Measurements from ENCODE around the gene RNU6-9.

The RNU6-9 gene

DNA sequence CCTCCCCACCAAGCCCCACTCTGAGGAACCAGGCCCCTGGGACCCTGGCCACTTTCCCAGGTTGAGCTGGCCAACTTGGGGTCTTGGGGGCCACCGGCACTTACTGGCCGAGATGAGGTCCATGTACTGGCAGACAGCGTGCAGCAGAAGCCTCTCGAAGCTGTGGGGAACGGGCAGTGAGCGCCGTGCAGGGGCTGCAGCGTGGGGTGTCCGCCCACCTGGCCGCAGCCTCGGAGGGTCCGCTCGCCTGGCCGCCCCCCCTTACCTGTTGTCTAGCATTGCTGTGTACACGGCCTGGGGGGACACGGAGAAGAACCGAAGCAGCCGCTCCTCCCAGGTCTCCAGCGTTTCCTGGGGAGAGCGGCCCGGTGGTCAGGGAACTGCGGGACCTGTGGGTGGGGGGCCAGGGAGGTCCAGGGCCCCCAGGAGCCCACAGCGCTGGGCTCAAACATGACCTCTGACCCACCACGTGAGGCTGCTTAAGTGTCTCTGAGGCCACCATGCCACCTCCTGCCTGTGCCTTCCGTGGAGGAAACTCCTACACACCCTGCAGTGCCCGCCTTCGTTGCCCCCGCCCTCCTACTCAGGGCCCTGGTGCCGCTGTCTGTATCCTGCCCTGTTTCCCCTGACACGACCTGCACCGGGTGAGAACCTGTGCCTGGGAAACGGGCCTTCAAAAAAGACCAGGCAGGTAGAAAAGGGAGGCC, 6.2 kb downstream of the RNU6-9 start:
- no peak for DNase-seq

DNA sequence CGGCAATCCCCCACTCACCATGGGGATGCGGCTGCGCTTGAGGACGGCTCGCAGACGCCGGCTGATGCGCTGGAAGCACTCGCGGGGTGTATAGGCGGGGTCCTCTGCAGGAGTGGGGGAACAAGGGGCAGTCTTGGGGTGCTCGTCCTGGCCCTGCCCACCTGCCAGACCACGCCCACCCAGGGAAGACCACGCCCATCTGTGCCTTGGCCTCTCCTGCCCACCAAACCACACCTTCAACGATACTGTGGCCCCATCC, 6.7 kb downstream of the RNU6-9 start:
- no peak for DNase-seq

DNA sequence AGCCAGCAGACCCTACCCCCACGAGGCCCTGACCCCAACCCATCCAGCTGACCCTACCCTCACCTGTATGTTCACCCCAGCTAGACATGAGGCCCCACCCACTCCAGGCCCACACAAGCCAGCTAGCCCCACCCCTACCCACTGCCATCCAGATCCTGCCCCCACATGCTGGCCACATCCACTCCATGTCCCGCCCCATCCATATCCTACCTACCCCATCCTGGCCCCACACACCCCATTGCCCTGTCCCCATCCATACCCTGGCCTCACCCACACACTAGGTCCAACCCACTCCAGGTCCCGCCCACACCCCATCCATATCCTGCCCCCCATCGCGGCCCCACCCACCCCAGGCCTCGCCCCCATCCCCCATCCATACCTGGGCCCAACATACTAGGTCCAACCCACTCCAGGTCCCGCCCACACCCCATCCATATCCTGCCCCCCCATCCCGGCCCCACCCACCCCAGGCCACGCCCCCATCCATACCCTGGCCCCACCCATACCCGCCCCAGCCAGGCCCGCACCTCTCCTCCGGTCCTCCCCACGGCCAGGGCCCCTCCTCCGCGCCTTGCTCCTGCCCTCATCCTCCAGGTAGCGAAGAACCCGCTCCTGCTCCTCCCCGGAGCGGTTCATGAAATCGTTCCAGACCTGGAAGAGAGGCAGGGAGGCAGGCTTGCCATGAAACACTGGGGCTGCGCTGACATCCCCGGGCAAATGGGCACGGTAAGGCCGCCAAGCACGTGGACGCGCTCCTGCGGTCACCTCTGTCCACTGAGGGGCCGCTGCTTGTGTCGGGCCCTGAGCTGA, 7.2 kb downstream of the RNU6-9 start:
- no peak for DNase-seq

DNA sequence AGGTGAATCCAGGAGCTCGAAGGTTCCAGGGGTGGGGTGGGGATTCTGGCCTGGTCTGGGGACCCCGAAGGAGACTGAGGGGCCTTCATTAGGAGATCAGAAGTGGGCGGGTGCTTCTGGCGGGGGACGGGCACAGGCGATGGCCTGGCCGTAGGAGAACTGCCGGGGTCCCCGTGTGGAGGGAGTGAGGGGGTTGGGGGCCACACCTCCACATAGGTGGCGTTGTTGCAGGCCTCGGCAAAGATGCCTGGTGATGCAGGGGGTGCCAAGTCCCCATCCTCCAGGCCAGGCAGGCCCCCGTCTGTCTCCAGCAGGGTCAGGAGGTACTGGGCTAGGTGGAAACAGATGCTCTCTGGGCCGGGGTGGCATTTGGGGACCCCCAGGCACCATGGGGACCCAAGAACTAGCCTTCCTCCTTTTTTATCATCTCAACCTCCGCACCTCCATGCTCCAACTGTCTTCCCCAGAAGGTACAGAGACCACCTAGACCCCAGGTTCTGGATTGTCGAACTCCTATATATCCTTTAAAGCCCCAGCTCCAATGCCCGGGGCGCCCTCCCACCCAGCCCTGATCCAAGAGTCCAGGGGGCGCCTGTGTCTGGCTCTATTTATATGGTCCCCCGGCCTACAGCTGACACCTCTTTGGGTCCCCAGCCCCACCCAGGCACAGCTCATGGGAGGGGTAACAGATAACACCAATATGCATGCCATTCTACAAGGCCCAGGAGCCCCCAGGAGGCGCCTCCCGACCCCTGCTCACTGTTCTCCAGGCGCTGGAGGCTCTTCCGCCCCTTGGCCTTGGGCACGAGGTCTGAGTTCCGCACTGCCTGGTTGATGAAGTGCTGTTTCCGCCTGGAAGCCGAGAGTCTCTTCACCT, 8.2 kb downstream of the RNU6-9 start:
- DNase-seq, result no peak

DNA sequence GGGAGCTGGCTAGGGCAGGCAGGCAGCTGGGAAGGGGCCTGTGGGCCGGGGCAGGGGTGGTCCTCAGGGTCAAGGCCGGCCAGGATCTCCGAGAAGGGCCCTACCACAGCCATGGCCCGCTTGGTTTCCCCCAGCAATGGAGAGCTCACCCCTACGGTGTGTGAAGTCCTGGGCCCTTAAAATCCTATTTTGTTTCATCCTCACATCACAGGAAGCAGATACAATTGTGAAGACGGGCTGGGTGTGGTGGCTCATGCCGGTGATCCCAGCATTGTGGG, 8.7 kb downstream of the RNU6-9 start:
- no peak for DNase-seq

DNA sequence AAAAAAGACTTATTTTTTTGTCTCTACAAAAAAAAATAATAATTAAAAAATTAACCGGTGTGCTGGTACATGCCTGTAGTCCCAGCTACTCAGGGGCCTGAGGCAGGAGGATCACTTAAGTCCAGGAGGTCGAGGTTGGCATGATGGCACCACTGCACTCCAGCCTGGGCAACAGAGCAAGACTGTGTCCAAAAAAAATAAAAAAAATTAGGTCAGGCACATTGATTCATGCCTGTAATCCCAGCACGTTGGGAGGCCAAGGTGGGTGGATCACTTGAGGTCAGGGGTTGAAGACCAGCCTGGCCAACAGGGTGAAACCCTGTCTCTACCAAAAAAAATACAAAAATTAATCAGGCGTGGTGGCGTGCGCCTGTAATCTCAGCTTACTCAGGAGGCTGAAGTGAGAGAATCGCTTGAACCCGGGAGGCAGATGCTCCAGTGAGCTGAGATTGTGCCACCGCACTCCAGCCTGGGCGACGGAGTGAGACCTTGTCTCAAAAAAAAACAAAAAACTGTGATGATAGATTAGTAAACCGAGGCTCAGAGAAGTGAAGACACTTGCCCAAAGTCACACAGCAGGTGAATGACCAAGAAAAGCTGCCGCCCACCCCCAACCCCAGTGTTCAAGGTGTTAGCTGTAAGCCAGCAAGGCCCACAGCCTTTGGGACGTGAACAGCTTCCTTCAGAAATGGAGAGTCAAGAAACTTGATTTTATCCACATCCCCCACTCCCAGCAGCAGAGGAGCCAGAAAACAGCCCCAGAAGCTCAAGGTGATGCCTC, 9.4 kb downstream of the RNU6-9 start:
- no peak for DNase-seq

DNA sequence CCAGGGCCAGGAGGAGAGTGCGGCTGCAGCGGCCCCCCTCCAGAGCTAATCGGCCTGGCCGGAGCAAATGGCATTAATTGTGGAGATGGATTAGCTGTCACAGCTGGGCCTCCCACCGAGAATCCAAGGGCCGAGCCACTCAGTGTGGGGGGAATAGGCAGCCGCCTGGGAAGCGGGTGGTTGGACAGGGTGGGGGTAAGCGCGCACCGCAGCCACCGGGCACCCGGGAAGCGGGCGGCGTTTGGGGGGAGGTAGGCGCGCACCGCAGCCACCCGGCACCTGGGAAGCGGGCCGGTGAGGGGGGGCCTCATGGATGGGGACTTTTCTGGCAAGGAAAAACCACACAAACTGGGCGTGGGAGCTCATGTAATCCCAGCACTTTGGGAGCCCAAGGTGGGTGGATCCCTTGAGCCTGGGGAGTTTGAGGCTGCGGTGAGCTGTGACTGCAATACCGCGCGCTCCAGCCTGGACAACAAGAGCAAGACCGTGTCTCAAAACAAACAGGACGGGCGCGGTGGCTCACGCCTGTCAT, 10.0 kb downstream of the RNU6-9 start:
- no peak for DNase-seq

DNA sequence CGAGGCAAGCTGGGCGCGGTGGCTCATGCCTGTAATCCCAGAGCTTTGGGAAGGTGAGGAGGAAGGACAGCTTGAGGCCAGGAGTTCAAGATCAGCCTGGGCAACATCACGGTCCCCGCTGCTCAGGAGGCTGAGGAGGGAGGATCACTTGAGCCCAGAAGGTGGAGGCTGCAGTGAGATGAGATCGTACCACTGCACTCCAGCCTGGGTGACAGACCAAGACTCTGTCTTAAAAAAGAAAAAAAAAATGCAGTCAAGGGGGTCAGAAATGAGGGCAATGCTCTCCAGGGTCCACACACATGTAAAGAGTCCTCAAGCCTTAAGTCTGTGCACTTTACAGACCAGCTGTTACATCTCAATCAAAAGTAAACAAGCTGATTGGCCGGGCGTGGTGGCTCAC, 11.3 kb downstream of the RNU6-9 start:
- no peak for DNase-seq

DNA sequence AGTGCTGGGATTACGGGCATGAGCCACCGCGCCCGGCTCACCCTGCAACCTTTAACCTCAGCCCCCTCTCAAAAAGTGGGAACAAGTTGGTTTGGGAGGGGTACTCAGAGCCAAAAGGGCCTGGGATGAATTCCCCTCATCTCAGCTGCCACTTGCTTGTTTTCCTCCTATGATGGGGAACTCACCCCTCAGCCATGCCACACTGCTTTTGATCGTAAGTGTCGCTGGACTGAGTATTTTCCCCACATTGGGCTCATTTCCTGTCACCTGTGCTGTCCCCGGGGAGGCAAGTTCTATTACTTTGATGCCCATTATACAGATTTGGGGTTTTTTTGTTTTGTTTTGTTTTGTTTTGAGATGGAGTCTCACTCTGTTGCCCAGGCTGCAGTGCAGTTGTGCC, 13.2 kb downstream of the RNU6-9 start:
- DNase-seq, result no peak

DNA sequence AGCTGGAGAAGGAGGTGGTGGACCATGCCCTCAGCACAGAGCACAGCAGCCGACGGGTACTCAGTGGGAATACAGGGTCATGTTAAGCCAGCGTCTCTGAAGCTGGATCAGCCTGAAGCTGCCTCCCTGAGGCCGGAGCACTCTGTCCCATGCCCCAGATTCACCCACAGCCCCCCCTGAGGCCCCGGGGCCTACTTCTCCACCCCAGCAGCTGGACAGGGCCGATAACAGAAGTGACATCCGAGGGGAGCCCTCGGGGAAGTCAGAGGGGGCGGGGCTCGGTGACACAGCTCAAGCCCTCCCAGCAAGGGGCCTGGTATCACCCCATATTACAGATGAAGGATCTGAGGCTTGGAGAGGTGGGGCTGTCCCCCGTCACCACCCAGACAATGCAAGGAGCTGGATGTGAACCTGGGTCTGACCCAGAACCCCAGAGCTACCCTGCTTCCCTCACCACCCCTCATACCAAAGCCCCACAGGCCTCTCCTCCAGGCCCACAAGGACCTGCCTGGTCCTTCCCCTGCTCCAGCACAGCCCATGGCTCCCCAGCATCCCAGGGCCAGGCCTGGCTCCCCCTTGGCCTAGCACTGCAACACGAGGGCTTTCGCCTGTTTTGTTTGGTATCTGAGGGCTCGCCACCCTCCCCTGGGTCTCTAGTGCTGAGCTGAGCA, 14.0 kb downstream of the RNU6-9 start:
- no peak for DNase-seq

DNA sequence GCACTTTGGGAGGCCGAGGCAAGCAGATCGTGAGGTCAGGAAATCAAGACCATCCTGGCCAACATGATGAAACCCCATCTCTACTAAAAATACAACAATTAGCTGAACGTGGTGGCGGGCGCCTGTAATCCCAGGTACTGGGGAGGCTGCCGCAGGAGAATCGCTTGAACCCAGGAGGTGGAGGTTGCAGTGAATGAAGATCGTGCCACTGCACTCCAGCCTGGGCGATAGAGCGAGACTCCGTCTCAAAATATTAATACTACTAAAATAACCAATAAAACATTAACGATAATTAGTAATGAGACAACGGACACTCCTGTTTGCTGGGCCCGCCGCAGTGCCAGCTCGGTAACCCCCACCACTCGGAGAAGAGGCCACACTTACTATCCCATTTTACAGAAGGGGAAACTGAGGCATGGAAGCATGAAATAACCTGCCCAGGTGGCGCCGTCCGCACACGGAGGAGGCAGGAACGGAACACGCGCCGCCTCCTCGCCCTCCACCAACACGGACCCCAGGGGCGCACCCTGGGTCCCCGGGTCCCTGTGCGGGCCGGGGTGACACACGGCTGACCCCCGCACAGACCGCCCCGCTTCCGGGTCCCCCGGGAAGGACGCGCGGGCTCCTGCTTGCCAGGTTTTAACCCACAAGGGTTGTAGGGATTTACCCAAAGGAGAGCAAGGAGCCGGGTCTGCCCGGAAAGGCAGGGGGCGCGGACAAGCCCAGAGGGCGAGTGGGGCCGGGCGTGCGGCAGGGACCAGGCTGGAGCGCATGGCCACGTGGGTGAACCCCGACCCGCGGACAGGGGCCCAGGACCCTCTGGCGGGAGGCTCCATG, 18.1 kb downstream of the RNU6-9 start:
- no peak for DNase-seq

DNA sequence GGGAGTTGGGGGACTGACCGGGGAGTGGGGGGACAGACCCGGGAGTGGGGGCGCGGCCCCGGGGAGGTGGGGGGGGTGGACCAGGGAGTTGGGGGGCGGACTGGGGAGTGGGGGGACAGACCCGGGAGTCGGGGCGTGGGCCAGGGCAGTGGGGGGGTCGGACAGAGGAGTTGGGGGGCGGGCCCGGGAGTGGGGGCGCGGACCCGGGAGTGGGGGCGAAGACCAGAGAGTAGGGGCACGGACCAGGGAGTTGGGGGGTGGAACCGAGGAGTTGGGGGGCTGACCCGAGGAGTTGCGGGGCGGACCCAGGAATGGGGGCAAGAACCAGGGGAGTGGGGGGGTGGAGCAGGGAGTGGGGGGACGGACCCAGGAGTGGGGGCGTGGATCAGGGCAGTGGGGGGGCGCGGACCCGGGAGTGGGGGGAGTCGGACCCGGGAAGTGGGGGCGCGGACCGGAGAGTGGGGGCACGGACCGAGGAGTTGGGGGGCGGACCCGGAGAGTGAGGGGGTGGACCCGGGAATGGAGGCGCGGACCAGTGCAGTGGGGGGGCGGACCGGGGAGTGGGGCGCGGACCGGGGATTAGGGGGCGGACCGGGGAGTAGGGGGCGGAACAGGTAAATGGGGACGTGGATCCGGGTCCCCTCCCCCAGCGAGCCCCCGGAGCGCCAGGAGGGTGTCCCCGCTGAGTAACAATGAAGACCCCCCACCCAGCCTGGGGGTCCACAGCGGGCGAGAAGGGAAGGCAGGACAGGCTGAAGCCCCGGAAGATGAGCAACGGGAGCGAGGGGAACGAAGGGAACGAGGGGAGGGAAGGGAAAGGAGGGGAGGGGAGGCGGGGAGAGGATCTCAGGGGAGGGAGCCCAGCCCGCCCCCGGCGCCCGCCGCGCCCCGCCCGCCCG, 19.1 kb downstream of the RNU6-9 start:
- peak; percentile 54 for DNase-seq

DNA sequence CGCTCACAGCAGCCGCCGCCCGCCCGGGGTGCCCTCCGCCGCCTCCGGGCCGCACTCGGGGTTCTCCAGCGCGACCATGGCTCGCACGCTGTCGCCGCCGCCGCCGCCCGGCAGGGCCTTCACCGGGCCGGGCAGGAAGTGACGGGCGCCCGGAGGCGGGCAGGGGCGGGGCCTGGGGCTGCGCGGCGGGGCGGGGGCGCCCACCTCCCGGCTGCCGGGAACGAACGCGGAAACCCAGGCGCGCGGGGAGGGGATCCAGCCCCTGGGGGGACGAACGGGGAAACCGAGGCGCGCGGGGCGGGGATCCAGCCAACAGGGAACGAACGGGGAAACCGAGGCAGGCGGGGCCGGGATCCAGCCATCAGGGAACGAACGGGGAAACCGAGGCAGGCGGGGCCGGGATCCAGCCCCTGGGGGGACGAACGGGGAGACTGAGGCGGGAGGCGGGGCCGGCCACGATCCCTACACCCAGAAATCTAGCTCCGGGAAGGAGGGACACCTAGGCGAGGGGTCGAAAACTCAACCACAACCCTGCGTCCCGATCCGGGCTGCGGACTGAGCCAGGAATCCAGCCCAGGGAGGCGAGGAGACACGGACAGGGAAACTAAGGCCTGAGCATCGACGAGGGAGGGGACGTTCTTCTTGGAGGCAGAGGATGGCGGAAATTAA, 19.9 kb downstream of the RNU6-9 start, which contains the start of gene R3HDM4:
TSS of gene R3HDM4 (minus strand) at position 140 of the 669 bp plus-strand sequence. CDS start at position 78, 62 bp downstream.
- peak; percentile 88 for DNase-seq

DNA sequence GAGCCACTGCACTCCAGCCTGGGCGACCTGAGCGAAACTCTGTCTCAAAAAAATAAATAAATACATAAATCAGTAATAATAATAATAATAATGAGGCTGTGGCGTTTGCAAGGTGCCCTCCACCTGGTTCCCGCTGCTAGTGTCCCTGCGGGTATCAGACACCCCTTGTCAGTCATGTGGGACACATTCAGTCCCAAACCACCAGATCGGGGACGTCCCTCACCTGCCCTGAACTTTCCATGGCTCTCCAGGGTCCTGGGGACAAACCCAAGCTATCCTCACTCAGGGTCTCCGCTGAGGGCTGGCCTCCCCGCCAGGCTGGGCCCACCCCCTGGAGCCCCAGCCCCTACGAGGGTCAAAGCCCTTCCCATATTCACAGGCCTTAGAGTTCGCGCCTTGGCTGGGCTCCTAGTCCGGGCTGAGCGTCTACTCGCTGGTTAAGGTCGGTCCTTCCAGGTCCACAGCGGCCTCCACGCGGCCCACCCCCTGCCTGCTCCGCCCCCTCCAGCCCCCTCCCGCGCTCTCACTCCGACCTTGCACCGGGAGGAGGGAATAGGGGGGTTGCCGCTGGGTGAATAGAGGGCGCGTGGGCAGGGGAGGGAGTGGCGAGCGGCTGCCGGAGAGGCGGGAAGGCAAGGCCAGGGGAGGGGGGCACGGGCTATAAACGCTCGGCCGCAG, 23.5 kb downstream of the RNU6-9 start:
- DNase-seq, result no peak

DNA sequence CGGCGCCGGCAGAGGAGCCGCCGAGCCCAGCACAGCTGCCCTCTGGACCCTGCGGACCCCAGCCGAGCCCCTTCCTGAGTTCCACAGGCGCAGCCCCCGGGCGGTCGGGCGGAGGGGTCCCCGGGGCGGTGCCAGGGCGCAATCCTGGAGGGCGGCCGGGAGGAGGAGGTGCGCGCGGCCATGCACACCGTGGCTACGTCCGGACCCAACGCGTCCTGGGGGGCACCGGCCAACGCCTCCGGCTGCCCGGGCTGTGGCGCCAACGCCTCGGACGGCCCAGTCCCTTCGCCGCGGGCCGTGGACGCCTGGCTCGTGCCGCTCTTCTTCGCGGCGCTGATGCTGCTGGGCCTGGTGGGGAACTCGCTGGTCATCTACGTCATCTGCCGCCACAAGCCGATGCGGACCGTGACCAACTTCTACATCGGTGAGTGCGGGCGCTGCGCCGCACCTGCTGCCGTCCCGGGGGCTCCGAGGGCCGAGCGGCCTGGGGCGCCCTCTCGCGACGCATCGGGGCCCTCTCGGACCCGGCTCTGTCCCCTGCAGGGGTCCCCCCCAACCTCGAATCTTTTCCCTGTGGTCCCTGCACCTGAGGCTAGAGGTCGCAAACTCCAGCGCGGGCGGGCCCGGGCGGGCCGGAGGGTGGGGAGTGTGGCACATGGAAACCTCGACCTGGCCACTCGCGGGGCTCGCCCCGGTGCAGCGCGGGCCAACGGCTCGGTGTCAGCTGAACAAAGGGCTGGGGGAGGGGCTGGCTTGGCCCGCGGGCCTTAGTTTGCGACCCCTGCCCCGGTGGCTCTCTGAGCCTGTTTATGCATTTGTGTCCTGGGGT, 24.3 kb downstream of the RNU6-9 start, which contains the start of gene KISS1R:
TSS of gene KISS1R (plus strand) at position 11 of the 829 bp plus-strand sequence. CDS start at position 181, 170 bp downstream.
- DNase-seq, result peak; percentile 58

DNA sequence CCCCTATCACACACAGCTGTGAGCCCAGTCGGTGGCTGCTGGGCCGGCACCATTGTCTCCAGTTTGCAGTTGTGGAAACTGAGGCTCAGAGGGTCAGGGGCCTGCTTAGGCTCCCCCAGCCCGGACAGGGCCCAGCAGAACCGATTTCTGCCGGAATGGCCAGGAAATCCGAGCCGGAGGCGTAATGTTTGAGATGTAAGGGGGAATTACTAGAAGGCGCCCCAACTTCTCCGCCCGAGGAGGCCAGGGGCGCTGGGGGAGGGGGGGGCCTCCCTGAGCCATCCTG, 24.8 kb downstream of the RNU6-9 start:
- DNase-seq, result no peak

DNA sequence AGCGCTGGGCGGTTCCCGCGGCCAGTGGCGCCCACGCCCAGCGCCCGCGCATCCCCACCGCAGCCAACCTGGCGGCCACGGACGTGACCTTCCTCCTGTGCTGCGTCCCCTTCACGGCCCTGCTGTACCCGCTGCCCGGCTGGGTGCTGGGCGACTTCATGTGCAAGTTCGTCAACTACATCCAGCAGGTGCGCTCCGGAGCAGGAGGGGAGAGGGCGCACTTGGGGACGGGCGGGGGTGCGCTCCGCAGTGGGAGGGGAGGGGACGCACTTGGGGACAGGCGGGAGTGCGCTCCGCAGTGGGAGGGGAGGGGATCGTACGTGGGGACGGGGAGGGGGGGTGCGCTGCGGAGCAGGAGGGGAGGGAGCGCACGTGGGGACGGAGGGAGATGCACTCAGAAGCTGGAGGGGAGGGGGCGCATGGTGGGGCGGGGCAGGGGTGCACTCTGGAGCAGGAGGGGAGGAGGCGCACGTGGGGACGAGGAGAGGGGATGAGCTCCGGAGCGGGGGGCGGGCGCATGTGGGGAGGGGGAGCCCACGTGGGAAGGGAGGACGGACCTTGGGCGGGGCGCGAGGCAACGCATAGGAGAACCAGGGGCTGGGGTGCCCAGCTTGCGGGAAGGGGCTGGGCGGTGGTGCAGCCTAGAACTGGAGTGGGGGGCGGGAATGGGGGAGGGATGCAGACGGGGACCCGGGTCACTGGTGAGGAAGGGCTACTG, 25.4 kb downstream of the RNU6-9 start:
- no peak for DNase-seq

Data from activated CD8-positive, alpha-beta memory T cell treated with anti-CD3 and anti-CD28 coated beads, Interleukin-2, amount 50 U/mL, for 4 hours (primary cell).